Neutrophil (primary cell): ENCODE measurements around the gene PRICKLE3.

Source experiments
- H3K27ac ChIP-seq: fragments of 200-600 bp; sonication (generic); 2 replicates; pipeline ENCODE4 v1.5.1; 2016; ENCODE audit warnings: mild to moderate bottlenecking, moderate library complexity
- H3K27me3 ChIP-seq: fragments of 200-600 bp; sonication (generic); 2 replicates; pipeline ENCODE4 v1.6.0; 2016; ENCODE audit warnings: mild to moderate bottlenecking
- H3K36me3 ChIP-seq: fragments of 200-600 bp; sonication (generic); 2 replicates; pipeline ENCODE4 v1.5.1; 2017
- H3K4me1 ChIP-seq, 2 experiments: fragments of 200-600 bp in 1 of 2; sonication (generic) in 1 of 2; 1 replicate in 1 of 2; 2 replicates in 1 of 2; pipeline versions ENCODE4 v1.5.1 to v1.6.1; 2013 to 2016; ENCODE audit warnings: low read depth in 1 of 2, low read length in 1 of 2, mild to moderate bottlenecking in 1 of 2, moderate library complexity in 1 of 2; ENCODE audit not compliant: control insufficient read depth in 1 of 2, insufficient read depth in 1 of 2
- H3K4me3 ChIP-seq, 2 experiments: fragments of 200-600 bp in 1 of 2; sonication (generic) in 1 of 2; 1 replicate in 1 of 2; 2 replicates in 1 of 2; pipeline ENCODE4 v1.5.1; 2013 to 2016; ENCODE audit warnings: low read depth in 1 of 2, low read length in 1 of 2, mild to moderate bottlenecking in 1 of 2, moderate library complexity in 1 of 2
- H3K9me3 ChIP-seq: fragments of 200-600 bp; sonication (generic); 2 replicates; pipeline ENCODE4 v1.5.1; 2016
- TF ChIP-seq, protein P1 (sequence below): fragments of 200-600 bp; sonication (generic); IDR thresholded peaks from 2 replicates; pipeline ENCODE4 v1.5.1; 2016; ENCODE audit warnings: antibody characterized with exemption

The PRICKLE3 gene

DNA sequence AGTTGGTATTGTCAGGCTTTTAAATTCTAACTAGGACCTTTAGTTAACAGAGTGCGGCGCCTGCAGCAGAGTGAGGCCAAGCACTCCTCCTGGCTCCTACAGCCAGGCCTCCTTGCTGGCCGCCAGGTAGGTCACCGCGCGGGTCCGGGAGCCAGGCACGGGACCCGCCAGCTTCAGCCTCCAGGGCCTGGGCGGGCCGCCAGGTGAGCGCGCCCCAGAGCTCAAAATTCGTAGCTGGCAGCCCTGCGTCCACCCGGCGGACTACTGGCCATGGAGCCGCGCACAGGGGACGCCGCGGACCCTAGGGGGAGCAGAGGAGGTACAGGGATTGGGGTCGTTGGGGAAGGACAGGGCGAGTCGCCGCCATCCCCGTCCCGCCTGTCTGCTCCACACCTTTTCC lies 23.6 kb downstream of the PRICKLE3 start, which contains the start of gene MAGIX:
Gene MAGIX, plus strand, starts transcription at position 139 of the 400 bp plus-strand sequence. Its CDS starts 132 bp downstream, at position 271.
- H3K27ac ChIP-seq: peak within 1 kb of the TSS; percentile 99
- TF ChIP-seq, protein P1, sequence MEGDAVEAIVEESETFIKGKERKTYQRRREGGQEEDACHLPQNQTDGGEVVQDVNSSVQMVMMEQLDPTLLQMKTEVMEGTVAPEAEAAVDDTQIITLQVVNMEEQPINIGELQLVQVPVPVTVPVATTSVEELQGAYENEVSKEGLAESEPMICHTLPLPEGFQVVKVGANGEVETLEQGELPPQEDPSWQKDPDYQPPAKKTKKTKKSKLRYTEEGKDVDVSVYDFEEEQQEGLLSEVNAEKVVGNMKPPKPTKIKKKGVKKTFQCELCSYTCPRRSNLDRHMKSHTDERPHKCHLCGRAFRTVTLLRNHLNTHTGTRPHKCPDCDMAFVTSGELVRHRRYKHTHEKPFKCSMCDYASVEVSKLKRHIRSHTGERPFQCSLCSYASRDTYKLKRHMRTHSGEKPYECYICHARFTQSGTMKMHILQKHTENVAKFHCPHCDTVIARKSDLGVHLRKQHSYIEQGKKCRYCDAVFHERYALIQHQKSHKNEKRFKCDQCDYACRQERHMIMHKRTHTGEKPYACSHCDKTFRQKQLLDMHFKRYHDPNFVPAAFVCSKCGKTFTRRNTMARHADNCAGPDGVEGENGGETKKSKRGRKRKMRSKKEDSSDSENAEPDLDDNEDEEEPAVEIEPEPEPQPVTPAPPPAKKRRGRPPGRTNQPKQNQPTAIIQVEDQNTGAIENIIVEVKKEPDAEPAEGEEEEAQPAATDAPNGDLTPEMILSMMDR: no peak
- H3K4me3 ChIP-seq: peak within 1 kb of the TSS; percentile 62
- H3K9me3 ChIP-seq: no peaks in the 10 kb centered on the region
- H3K27me3 ChIP-seq: no peaks in the 10 kb centered on the region
- H3K4me1 ChIP-seq: peaks cover 25 to 26% of the 10 kb centered on the region in 2 experiments
- no peaks in the 10 kb centered on the region for H3K36me3 ChIP-seq

DNA sequence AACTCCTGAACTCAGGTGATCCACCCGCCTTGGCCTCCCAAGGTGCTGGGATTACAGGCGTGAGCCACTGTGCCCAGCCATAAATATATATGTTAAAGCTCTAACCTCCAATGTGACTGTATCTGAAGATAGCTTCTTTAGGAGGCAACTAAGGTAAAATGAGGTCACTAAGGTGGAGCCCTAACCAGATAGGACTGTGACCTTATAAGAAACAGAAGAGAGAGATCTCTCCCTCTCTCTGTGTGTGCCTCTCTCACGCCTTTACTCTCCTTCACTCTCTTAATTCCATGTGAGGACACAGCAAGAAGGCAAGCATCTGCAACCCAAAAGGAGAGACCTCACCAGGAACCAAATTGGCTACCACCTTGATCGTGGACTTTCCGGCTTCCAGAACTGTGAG lies 24.5 kb downstream of the PRICKLE3 start:
- TF ChIP-seq, protein P1: no peak
- H3K27ac ChIP-seq: no peak overlapping the region
- H3K4me1 ChIP-seq: peaks cover 21 to 22% of the 10 kb centered on the region in 2 experiments
- no peak overlapping the region for H3K4me3 ChIP-seq
- no peaks in the 10 kb centered on the region for H3K36me3 ChIP-seq
- H3K27me3 ChIP-seq: no peaks in the 10 kb centered on the region
- H3K9me3 ChIP-seq: no peaks in the 10 kb centered on the region

DNA sequence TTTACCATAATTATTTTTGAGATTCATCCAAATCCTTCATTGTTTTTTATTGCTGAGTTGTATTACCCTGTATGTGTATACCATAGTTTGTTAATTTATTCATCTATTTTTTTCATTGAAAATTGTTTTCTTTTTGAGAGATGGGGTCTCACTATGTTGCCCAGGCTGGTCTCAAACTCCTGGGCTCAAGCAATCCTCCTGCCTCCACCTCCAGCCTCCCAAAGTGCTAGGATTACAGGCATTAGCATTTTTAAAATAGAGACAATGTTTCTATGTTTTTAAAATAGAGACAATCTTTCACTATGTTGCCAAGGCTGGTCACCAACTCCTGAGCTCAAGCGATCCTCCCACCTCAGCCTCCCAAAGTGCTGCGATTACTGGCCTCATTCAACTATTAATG lies 25.3 kb downstream of the PRICKLE3 start:
- Histone ChIP-seq H3K9me3 (no peaks in the 10 kb centered on the region), H3K36me3 (no peaks in the 10 kb centered on the region), H3K27me3 (no peaks in the 10 kb centered on the region), H3K27ac (no peak overlapping the region), H3K4me3 (no peak overlapping the region), H3K4me1 (peaks cover 19 to 21% of the 10 kb centered on the region in 2 experiments)
- TF ChIP-seq, protein P1: no peak

DNA sequence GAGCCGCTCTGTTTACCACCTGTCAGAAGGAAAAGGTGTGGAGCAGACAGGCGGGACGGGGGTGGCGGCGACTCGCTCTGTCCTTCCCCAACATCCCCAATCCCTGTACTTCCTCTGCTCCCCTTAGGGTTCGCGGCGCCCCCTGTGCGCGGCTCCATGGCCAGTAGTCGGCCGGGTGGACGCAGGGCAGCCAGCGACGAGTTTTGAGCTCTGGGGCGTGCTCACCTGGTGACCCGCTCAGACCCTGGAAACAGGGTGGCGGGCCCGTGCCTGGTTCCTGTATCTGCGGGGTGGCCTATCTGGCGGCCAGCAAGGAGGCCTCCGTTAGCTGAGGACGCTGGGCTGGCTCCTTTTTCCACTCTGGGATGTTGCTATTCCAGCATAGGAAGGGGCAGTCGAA lies 29.0 kb downstream of the PRICKLE3 start:
- H3K4me3 ChIP-seq: no peak overlapping the region
- no peaks in the 10 kb centered on the region for H3K36me3 ChIP-seq
- H3K27me3 ChIP-seq: no peaks in the 10 kb centered on the region
- no peaks in the 10 kb centered on the region for H3K9me3 ChIP-seq
- H3K4me1 ChIP-seq: peaks cover 9 to 11% of the 10 kb centered on the region in 2 experiments
- TF ChIP-seq, protein P1: no peak
- no peak overlapping the region for H3K27ac ChIP-seq

DNA sequence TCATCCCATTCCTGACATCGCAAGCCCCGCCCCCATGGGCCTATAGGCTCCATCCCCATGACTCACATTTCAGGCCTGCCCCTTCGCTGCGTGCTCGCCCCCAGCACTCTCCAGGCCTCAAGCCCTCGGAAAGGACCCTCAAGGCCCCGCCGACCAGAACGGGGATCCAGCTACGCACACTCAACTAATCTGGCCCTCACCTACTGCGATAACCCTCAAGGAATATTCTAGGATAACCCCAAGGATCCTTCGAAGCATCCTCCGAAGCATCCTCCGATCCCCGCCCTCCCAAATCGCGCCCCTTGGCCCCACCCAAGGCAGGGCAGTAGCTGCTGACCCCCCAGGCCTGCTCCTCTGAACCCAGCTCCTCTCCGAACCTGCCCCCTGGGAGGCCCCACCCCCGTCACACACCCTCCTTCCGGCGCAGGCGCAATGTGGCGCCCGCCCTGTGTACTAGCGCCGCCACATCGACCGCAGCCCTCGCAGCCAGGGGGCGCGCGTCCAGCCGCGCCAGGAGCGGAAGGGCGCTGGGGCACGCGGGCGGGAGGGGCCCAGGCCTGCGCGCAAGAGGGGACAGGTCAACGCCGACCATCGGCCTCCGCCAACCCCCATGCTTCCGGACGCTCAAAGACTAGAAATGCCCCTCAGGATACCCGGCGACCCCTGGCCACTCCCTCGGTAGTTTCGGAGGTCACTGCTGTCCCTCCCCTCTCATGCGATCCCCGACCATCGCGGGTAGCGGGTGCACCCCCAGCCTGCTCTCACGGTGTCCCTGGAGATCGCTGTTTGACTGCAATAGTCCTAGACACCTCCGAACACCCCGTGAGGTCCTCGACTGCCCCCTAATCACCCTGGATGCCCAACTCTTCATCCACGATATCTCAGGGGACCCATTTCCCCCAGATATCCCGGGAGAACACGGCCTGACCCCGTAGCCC lies 30.0 kb downstream of the PRICKLE3 start:
- Histone ChIP-seq H3K27ac (peak overlapping the region; percentile 90), H3K4me3 (peak overlapping the region; percentile 67 to 72), H3K9me3 (no peaks in the 10 kb centered on the region), H3K27me3 (no peaks in the 10 kb centered on the region), H3K36me3 (no peaks in the 10 kb centered on the region), H3K4me1 (peaks cover 9 to 11% of the 10 kb centered on the region in 2 experiments)
- TF ChIP-seq, protein P1: peak; percentile 91
